IMR-90 (cell line): ENCODE results near the gene PRKAR1B. TPM values are rescaled to one million over a fixed set of nuclear protein-coding genes. Genes with fewer than 3 reads are reported as not detected.

ENCODE experiments used
- ATAC-seq: fragments of 200-7000 bp; cut with Tn5 transposase; 2 replicates; pipeline ENCODE4 v1.9.1; 2020; ENCODE audit warnings: low read depth, mild to moderate bottlenecking, moderate library complexity
- BruUV-seq: library from RNA; stranded (reverse); fragments of 400-500 nt; replicated peaks from 2 replicates; lab custom pipeline; 2021; lab: Mats Ljungman, UMichigan
- CTCF ChIA-PET: fragments of 300-600 bp; formaldehyde crosslinking; extraction: SDS; loops from one replicate; lab custom pipeline; 2021; ENCODE audit warnings: antibody characterized with exemption; lab: Yijun Ruan, JAX
- POLR2A ChIA-PET: fragments of 300-600 bp; sonication (Branson Sonifier 250); formaldehyde crosslinking; loops from one replicate; lab custom pipeline; 2022; ENCODE audit warnings: antibody characterized with exemption; ENCODE audit not compliant: unreplicated experiment; lab: Charles Lee
- DNase-seq: peaks from one replicate; pipeline ENCODE4 v3.0.0; 2013
- H2AFZ ChIP-seq: replicated peaks from 2 replicates; pipeline ENCODE3; 2013; ENCODE audit warnings: low read length, mild to moderate bottlenecking; ENCODE audit not compliant: poor library complexity
- H2AK5ac ChIP-seq: 2 replicates; pipeline ENCODE4 v1.6.1; 2013; ENCODE audit warnings: low read depth, low read length, inconsistent platforms
- H2AK9ac ChIP-seq: replicated peaks from 2 replicates; pipeline ENCODE3; 2013; ENCODE audit warnings: mild to moderate bottlenecking, low read depth, low read length, moderate library complexity; ENCODE audit not compliant: poor library complexity
- H2BK120ac ChIP-seq: 2 replicates; pipeline ENCODE4 v1.6.1; 2013; ENCODE audit warnings: low read depth, low read length, inconsistent platforms
- H2BK15ac ChIP-seq: 3 replicates; pipeline ENCODE4 v1.6.1; 2013; ENCODE audit warnings: low read depth, low read length, inconsistent platforms
- H2BK20ac ChIP-seq: 2 replicates; pipeline ENCODE4 v1.6.1; 2013; ENCODE audit warnings: low read depth, mild to moderate bottlenecking, inconsistent platforms, low read length, moderate library complexity
- H2BK5ac ChIP-seq: 2 replicates; pipeline ENCODE4 v1.6.1; 2013; ENCODE audit warnings: mild to moderate bottlenecking, low read depth, low read length, inconsistent platforms; ENCODE audit not compliant: poor library complexity, severe bottlenecking
- H3K14ac ChIP-seq: replicated peaks from 2 replicates; pipeline ENCODE4 v1.6.1; 2013; ENCODE audit warnings: low read depth, low read length, inconsistent platforms
- H3K18ac ChIP-seq: 2 replicates; pipeline ENCODE4 v1.6.1; 2013; ENCODE audit warnings: low read depth, low read length, control low read depth
- H3K23ac ChIP-seq: 2 replicates; pipeline ENCODE4 v1.6.1; 2013; ENCODE audit warnings: low read depth, low read length, inconsistent platforms
- H3K27ac ChIP-seq: 2 replicates; pipeline ENCODE4 v1.5.1; 2013; ENCODE audit warnings: mild to moderate bottlenecking, control low read depth, low read length; ENCODE audit not compliant: insufficient read depth
- H3K27me3 ChIP-seq: 2 replicates; pipeline ENCODE4 v1.6.1; 2013; ENCODE audit warnings: low read length; ENCODE audit not compliant: control insufficient read depth, insufficient read depth
- H3K36me3 ChIP-seq: 2 replicates; pipeline ENCODE4 v1.6.1; 2013; ENCODE audit warnings: low read length, mixed read lengths; ENCODE audit not compliant: control insufficient read depth, insufficient read depth
- H3K4ac ChIP-seq: 2 replicates; pipeline ENCODE4 v1.6.1; 2013; ENCODE audit warnings: low read depth, low read length, inconsistent platforms
- H3K4me1 ChIP-seq: 2 replicates; pipeline ENCODE4 v1.6.1; 2013; ENCODE audit warnings: low read length, mixed read lengths; ENCODE audit not compliant: control insufficient read depth, insufficient read depth
- H3K4me2 ChIP-seq: 2 replicates; pipeline ENCODE4 v1.6.1; 2013; ENCODE audit warnings: low read depth, mild to moderate bottlenecking, control low read depth, low read length, moderate library complexity
- H3K4me3 ChIP-seq: 2 replicates; pipeline ENCODE4 v1.5.1; 2013; ENCODE audit warnings: low read depth, mild to moderate bottlenecking, control low read depth, low read length, moderate library complexity; ENCODE audit not compliant: insufficient read depth
- H3K56ac ChIP-seq: 2 replicates; pipeline ENCODE4 v1.6.1; 2013; ENCODE audit warnings: low read length, inconsistent platforms; ENCODE audit not compliant: insufficient read depth; ENCODE audit errors: extremely low read depth
- H3K79me1 ChIP-seq, 2 experiments: 2 replicates each; pipeline ENCODE4 v1.6.1; 2013; ENCODE audit warnings: low read length in 2 of 2, inconsistent platforms in 1 of 2, low read depth in 1 of 2
- H3K9ac ChIP-seq: 2 replicates; pipeline ENCODE4 v1.6.1; 2013; ENCODE audit warnings: low read depth, low read length, control low read depth
- H3K9me1 ChIP-seq: 2 replicates; pipeline ENCODE4 v1.6.1; 2013; ENCODE audit warnings: low read length, inconsistent platforms; ENCODE audit not compliant: insufficient read depth
- H3K9me3 ChIP-seq: 2 replicates; pipeline ENCODE4 v1.6.1; 2013; ENCODE audit warnings: low read length; ENCODE audit not compliant: control insufficient read depth, insufficient read depth
- H4K20me1 ChIP-seq: 2 replicates; pipeline ENCODE4 v1.6.1; 2013; ENCODE audit warnings: low read length, inconsistent platforms; ENCODE audit not compliant: insufficient read depth
- H4K5ac ChIP-seq: 2 replicates; pipeline ENCODE4 v1.6.1; 2013; ENCODE audit warnings: mild to moderate bottlenecking, low read depth, low read length, control low read depth
- H4K8ac ChIP-seq, 2 experiments: 2 replicates each; pipeline ENCODE4 v1.6.1; 2013; ENCODE audit warnings: low read depth in 2 of 2, low read length in 2 of 2, control low read depth in 1 of 2, inconsistent platforms in 1 of 2
- H4K91ac ChIP-seq: 2 replicates; pipeline ENCODE4 v1.6.1; 2013; ENCODE audit warnings: low read depth, low read length, inconsistent platforms; ENCODE audit not compliant: insufficient read depth
- CHD1 ChIP-seq: IDR thresholded peaks from 2 replicates; pipeline ENCODE4 v1.6.1; 2012; ENCODE audit warnings: low read depth, low read length, improper control_type of control experiment
- FOS ChIP-seq: fragments of 150-350 bp; IDR thresholded peaks from 2 replicates; pipeline ENCODE4 v1.6.1; 2016; ENCODE audit warnings: low read depth, low read length
- SMC3 ChIP-seq: fragments of 150-350 bp; IDR thresholded peaks from 2 replicates; pipeline ENCODE4 v1.6.1; 2016; ENCODE audit warnings: low read depth, mild to moderate bottlenecking, antibody characterized with exemption, low read length, moderate library complexity
- USF2 ChIP-seq: fragments of 150-350 bp; IDR thresholded peaks from 2 replicates; pipeline ENCODE4 v1.6.1; 2017; ENCODE audit warnings: mild to moderate bottlenecking, antibody characterized with exemption, low read length, low read depth
- WGBS, 2 experiments: methylation state at CpG; one replicate each; pipeline versions ENCODE4 v1.1.5 to v1.1.7; 2013; ENCODE audit warnings: missing lambda C conversion rate in 2 of 2; ENCODE audit not compliant: insufficient read length in 1 of 2; ENCODE audit errors: extremely low coverage in 2 of 2; 5-methylcytosine and 5-hydroxymethylcytosine counted together
- dilution Hi-C: fragments of 300-500 bp; cut with HindIII; formaldehyde crosslinking; loops from one replicate; pipeline ENCODE4 v1.14.3; 2018; ENCODE audit warnings: low sequenced_read_pairs; ENCODE audit not compliant: unreplicated experiment
- in situ Hi-C: fragments of 300-500 bp; cut with MboI; formaldehyde crosslinking; loops from 3 replicates; pipeline ENCODE4 v1.14.3; 2019; ENCODE audit warnings: low sequenced_read_pairs, inconsistent platforms, mixed read lengths
- intact Hi-C: fragments of 100-400 bp; cut with micrococcal nuclease; formaldehyde crosslinking; loops from 2 replicates; pipeline ENCODE4 v1.10.0; 2022
- polyA plus RNA-seq, 3 experiments: library from polyadenylated mRNA; depleted of rRNA; stranded (reverse); fragments of >200 nt; gene quantifications; 2 replicates each; pipeline ENCODE4 v1.2.3, GENCODE V29; 2012; ENCODE audit warnings: low replicate concordance in 1 of 3
- total RNA-seq: library from RNA; depleted of rRNA; stranded (reverse); fragments of >200 nt; gene quantifications from 2 replicates; pipeline ENCODE4 v1.2.3, GENCODE V29; 2012

Gene PRKAR1B
- total and polyA plus RNA-seq, 2 of the 4 experiments (the other 2 are of a cell fraction) = 15.2 to 20.2 TPM

DNA sequence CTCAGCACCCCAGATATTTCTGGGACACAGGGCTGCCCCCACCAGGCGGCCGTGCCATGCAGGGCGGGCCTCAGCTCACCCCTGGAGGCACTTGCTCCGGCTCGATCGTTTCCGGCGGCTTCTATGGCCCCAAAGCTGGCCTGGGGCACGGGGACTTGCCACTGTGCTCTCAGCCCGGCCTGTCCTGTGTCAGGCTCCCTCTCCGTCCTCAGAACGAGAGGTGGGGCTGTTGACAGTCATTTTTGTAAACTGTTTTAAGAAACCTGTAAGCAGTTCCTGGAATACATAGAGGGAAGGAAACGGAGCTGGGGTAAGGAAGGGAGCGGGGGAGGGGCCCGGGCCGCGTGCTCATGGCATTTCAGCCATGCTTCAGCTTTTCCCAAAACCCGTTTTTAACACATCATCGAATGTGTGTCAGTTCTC is 30.7 kb upstream of the PRKAR1B start:
- no peak overlapping the region for H3K4ac ChIP-seq
- H3K9ac ChIP-seq = no peak overlapping the region
- CTCF ChIA-PET = no interaction called here
- H3K36me3 ChIP-seq = peaks cover 43% of the 10 kb centered on the region
- no peak overlapping the region for H4K5ac ChIP-seq
- dilution Hi-C loops = no loop called here
- intact Hi-C loops = no loop called here
- no peaks in the 10 kb centered on the region for H3K9me3 ChIP-seq
- no peak overlapping the region for H2BK120ac ChIP-seq
- H3K23ac ChIP-seq = no peak overlapping the region
- no peak overlapping the region for H3K4me3 ChIP-seq
- H3K14ac ChIP-seq = no peak overlapping the region
- no peak overlapping the region for H2AK9ac ChIP-seq
- no peak overlapping the region for H2AK5ac ChIP-seq
- H2BK15ac ChIP-seq = no peak overlapping the region
- H2BK20ac ChIP-seq = no peak overlapping the region
- no peaks in the 10 kb centered on the region for H3K27me3 ChIP-seq
- H4K91ac ChIP-seq = no peak overlapping the region
- no peak overlapping the region for H3K56ac ChIP-seq
- H3K4me2 ChIP-seq = no peak overlapping the region
- no peaks in the 10 kb centered on the region for H4K20me1 ChIP-seq
- ATAC-seq = no peak
- DNase-seq = no peak
- H3K18ac ChIP-seq = no peak overlapping the region
- H3K9me1 ChIP-seq = no peaks in the 10 kb centered on the region; the same call in 1 of the 2 replicates
- H2AFZ ChIP-seq = no peak overlapping the region
- BruUV-seq = no TSS peak
- H3K27ac ChIP-seq = no peak overlapping the region
- TF ChIP-seq USF2 (no peak), CHD1 (no peak), SMC3 (no peak), FOS (no peak)
- no peak overlapping the region for H4K8ac ChIP-seq
- H3K79me1 ChIP-seq = no peaks in the 10 kb centered on the region
- no peaks in the 10 kb centered on the region for H3K4me1 ChIP-seq
- H2BK5ac ChIP-seq = no peak overlapping the region
- in situ Hi-C loops = no loop called here
- WGBS, 2 experiments = 90% methylated on average over 2 of the region's 19 CpGs; no CpG with 5 or more reads in 1 of the 2 experiments
- POLR2A ChIA-PET = no interaction called here
